Hepatocyte (in vitro differentiated cells): Measurements from ENCODE around the gene LHFPL3. TPM values are rescaled to one million over a fixed set of nuclear protein-coding genes. Genes with fewer than 3 reads are reported as not detected.

Experiments used
- DNase-seq: peaks from one replicate; pipeline ENCODE4 v3.0.0-alpha.2; 2016; ENCODE audit warnings: low spot score
- H2AFZ ChIP-seq: fragments of 200-600 bp; sonication (generic); 2 replicates; pipeline ENCODE4 v1.6.0; 2016; ENCODE audit warnings: antibody characterized with exemption, mild to moderate bottlenecking
- H3K27ac ChIP-seq: fragments of 200-600 bp; sonication (generic); 2 replicates; pipeline ENCODE4 v1.5.1; 2016; ENCODE audit warnings: mild to moderate bottlenecking
- H3K27me3 ChIP-seq: fragments of 200-600 bp; sonication (generic); 2 replicates; pipeline ENCODE4 v1.6.1; 2016
- H3K36me3 ChIP-seq: fragments of 200-600 bp; sonication (generic); replicated peaks from 2 replicates; pipeline ENCODE4 v1.5.1; 2016; ENCODE audit warnings: low read depth; ENCODE audit not compliant: insufficient read depth
- H3K4me1 ChIP-seq: fragments of 200-600 bp; sonication (generic); 2 replicates; pipeline ENCODE4 v1.5.1; 2016; ENCODE audit warnings: mild to moderate bottlenecking, moderate library complexity; ENCODE audit not compliant: insufficient read depth
- H3K4me2 ChIP-seq: fragments of 200-600 bp; sonication (generic); 2 replicates; pipeline ENCODE4 v1.6.0; 2016
- H3K4me3 ChIP-seq: fragments of 200-600 bp; sonication (generic); 2 replicates; pipeline ENCODE4 v1.5.1; 2016; ENCODE audit warnings: mild to moderate bottlenecking
- H3K79me2 ChIP-seq: fragments of 200-600 bp; sonication (generic); 2 replicates; pipeline ENCODE4 v1.6.0; 2017; ENCODE audit warnings: mild to moderate bottlenecking
- H3K9me2 ChIP-seq: fragments of 200-600 bp; sonication (generic); replicated peaks from 2 replicates; pipeline ENCODE4 v1.6.0; 2017; ENCODE audit warnings: mild to moderate bottlenecking; ENCODE audit not compliant: insufficient read depth
- H3K9me3 ChIP-seq: fragments of 200-600 bp; sonication (generic); 2 replicates; pipeline ENCODE4 v1.5.1; 2016; ENCODE audit warnings: low read depth, mild to moderate bottlenecking
- H4K20me1 ChIP-seq: fragments of 200-600 bp; sonication (generic); 2 replicates; pipeline ENCODE4 v1.6.0; 2016; ENCODE audit warnings: mild to moderate bottlenecking; ENCODE audit not compliant: insufficient read depth, poor library complexity, severe bottlenecking
- CTCF ChIP-seq: fragments of 200-600 bp; sonication (generic); IDR thresholded peaks from 2 replicates; pipeline ENCODE4 v1.5.1; 2016; ENCODE audit warnings: antibody characterized with exemption, mild to moderate bottlenecking; ENCODE audit not compliant: poor library complexity
- EZH2 ChIP-seq: fragments of 200-600 bp; sonication (generic); IDR thresholded peaks from 2 replicates; pipeline ENCODE4 v1.6.1; 2016; ENCODE audit warnings: antibody characterized with exemption, mild to moderate bottlenecking, borderline replicate concordance
- EZH2phosphoT487 ChIP-seq: fragments of 200-600 bp; sonication (generic); IDR thresholded peaks from one replicate; pipeline ENCODE4 v1.6.1; 2018; ENCODE audit warnings: antibody characterized with exemption, mild to moderate bottlenecking, low read depth, moderate library complexity; ENCODE audit not compliant: unreplicated experiment, severe bottlenecking
- WGBS: methylation state at CpG from one replicate; pipeline ENCODE4 v1.1.6; 2016; ENCODE audit warnings: low lambda C conversion rate; ENCODE audit errors: missing lambda C conversion rate; 5-methylcytosine and 5-hydroxymethylcytosine counted together
- polyA plus RNA-seq: library from polyadenylated mRNA; unstranded; fragments of >200 nt; fragmentation: Nextera tagmentation; extraction: Ambion mirVana; gene quantifications from 2 replicates; pipeline ENCODE4 v1.2.1, GENCODE V29; 2016
- total RNA-seq: library from RNA; depleted of rRNA; stranded (reverse); fragments of >200 nt; gene quantifications from 2 replicates; pipeline ENCODE4 v1.2.3, GENCODE V29; 2014

The LHFPL3 gene
- total and polyA plus RNA-seq, 2 experiments from 2014 or later = not detected

DNA sequence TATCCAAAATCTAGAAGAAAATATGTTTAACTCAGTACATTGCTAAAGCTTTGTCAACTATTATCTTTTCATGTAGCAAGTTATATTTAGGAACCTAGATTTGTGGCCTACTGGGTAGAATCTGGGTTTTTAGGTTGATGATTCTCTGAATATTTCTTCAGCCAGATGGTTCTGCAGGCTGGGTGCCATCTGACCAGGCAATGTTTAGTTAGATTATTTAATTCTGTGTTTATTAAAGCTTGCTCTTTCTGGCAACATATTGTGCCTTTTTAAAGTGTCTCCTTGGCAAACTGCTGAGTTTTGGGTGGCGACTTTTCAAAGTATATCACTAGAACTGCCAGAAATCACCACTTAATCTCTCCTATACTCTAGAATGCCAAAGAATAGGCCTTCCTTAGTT, 114.1 kb downstream of the LHFPL3 start:
- WGBS = 41% methylated on average over 1 of the region's 1 CpG
- Histone ChIP-seq H3K4me2 (no peak overlapping the region), H3K27ac (no peak overlapping the region), H2AFZ (no peak overlapping the region), H3K4me3 (no peak overlapping the region), H4K20me1 (no peaks in the 10 kb centered on the region), H3K79me2 (no peaks in the 10 kb centered on the region), H3K27me3 (no peaks in the 10 kb centered on the region), H3K4me1 (no peaks in the 10 kb centered on the region), H3K9me2 (no peaks in the 10 kb centered on the region), H3K36me3 (no peaks in the 10 kb centered on the region), H3K9me3 (no peaks in the 10 kb centered on the region)
- no peak for TF ChIP-seq EZH2phosphoT487
- TF ChIP-seq CTCF = no peak
- no peak for TF ChIP-seq EZH2
- DNase-seq = no peak

DNA sequence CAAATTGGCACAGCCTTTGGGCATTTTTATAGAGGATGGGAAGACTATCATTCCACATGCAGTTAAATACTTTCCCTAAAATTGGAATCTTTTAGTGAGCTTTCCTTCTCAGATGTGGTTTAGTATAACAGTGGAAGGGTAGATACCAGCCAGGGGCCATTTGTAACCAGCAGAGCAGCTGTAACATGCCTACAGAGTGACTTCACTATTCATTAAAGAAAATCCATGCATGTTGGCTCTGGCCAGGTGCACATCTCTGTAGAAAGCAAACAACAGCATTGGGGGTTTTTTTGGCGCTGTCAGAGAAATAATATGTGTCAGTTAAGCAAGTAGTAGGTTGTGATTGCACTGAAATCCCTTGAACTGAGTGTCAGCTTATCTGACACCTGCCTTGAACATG, 115.6 kb downstream of the LHFPL3 start:
- H3K9me2 ChIP-seq = no peaks in the 10 kb centered on the region
- no peak overlapping the region for H3K4me2 ChIP-seq
- H3K9me3 ChIP-seq = no peaks in the 10 kb centered on the region
- TF ChIP-seq EZH2phosphoT487 (no peak), CTCF (no peak), EZH2 (no peak)
- no peaks in the 10 kb centered on the region for H3K27me3 ChIP-seq
- H3K27ac ChIP-seq = no peak overlapping the region
- H4K20me1 ChIP-seq = no peaks in the 10 kb centered on the region
- no peaks in the 10 kb centered on the region for H3K36me3 ChIP-seq
- WGBS = 100% methylated on average over 1 of the region's 1 CpG
- H3K4me1 ChIP-seq = no peaks in the 10 kb centered on the region
- DNase-seq = no peak
- no peak overlapping the region for H2AFZ ChIP-seq
- no peaks in the 10 kb centered on the region for H3K79me2 ChIP-seq
- H3K4me3 ChIP-seq = no peak overlapping the region

DNA sequence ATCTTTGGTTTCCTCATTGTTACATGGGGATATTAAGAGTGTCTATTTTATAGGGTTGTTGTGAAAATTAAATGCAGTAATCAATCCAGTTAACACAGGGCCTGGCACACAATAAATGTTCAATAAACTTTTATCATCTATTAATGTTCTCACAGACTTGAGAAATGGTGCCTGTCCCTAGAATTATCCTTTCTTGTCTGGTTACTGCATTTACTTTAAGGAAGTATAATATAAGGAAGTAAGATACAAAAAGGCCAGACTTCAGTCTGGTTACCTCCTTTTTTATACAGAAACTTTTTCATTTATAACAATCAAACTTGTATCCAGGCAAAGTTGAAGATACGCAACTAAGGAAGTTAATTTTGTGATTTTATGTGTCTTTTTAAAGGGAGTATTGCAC, 117.0 kb downstream of the LHFPL3 start:
- no peak for DNase-seq
- Histone ChIP-seq H3K27me3 (no peaks in the 10 kb centered on the region), H3K4me2 (no peak overlapping the region), H3K9me2 (no peaks in the 10 kb centered on the region), H3K79me2 (no peaks in the 10 kb centered on the region), H3K9me3 (no peaks in the 10 kb centered on the region), H4K20me1 (no peaks in the 10 kb centered on the region), H3K4me3 (no peak overlapping the region), H2AFZ (no peak overlapping the region), H3K27ac (no peak overlapping the region), H3K4me1 (no peaks in the 10 kb centered on the region), H3K36me3 (no peaks in the 10 kb centered on the region)
- 92% methylated on average over 1 of the region's 1 CpG for WGBS
- no peak for TF ChIP-seq EZH2
- no peak for TF ChIP-seq EZH2phosphoT487
- no peak for TF ChIP-seq CTCF

DNA sequence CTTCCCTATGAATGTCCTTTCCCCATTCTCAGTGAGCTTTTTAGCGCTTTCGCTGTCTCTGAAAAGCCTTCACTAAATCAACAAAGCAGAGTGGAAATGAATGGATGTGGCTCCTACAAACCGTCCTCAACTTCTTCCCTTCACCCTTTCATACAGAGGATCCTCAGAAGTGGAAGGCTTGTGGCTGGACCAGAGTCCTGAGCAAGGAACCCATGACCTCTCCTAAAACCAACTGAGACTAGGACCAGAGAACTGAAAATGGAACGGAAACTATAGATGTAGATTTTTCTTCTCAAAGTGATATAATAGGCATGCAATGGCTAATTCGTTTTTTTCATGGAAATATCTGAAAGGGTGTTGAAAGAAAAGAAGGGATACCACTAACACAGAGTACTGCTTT, 122.5 kb downstream of the LHFPL3 start:
- WGBS = 78% methylated on average over 5 of the region's 5 CpGs
- Histone ChIP-seq H3K27me3 (no peaks in the 10 kb centered on the region), H3K9me2 (no peaks in the 10 kb centered on the region), H3K4me3 (no peak overlapping the region), H3K4me2 (no peak overlapping the region), H3K9me3 (no peaks in the 10 kb centered on the region), H4K20me1 (no peaks in the 10 kb centered on the region), H3K79me2 (no peaks in the 10 kb centered on the region), H3K36me3 (no peaks in the 10 kb centered on the region), H3K4me1 (no peaks in the 10 kb centered on the region), H3K27ac (no peak overlapping the region), H2AFZ (no peak overlapping the region)
- no peak for DNase-seq
- TF ChIP-seq EZH2phosphoT487 = no peak
- TF ChIP-seq EZH2 = no peak
- no peak for TF ChIP-seq CTCF
